Skeletal muscle tissue (tissue), 4 donors: ENCODE measurements around the gene BCORL1. TPM values are rescaled to one million over a fixed set of nuclear protein-coding genes. Genes with fewer than 3 reads are reported as not detected.

ENCODE experiments used
- H3K27ac ChIP-seq: one replicate; pipeline ENCODE4 v1.7.0; 2013; ENCODE audit warnings: mild to moderate bottlenecking, low read depth, low read length, inconsistent platforms
- H3K27me3 ChIP-seq, 3 donors: one replicate each; pipeline ENCODE4 v1.7.0; 2013; ENCODE audit warnings: low read length in 3 of 3; ENCODE audit not compliant: control insufficient read depth in 3 of 3, insufficient read depth in 3 of 3
- H3K36me3 ChIP-seq, 3 donors: one replicate each; pipeline ENCODE4 v1.7.0; 2013; ENCODE audit warnings: low read length in 3 of 3; ENCODE audit not compliant: control insufficient read depth in 3 of 3, insufficient read depth in 3 of 3
- H3K4me1 ChIP-seq, 3 donors: one replicate each; pipeline ENCODE4 v1.7.0; 2013; ENCODE audit warnings: low read length in 3 of 3, mild to moderate bottlenecking in 3 of 3; ENCODE audit not compliant: control insufficient read depth in 3 of 3, insufficient read depth in 3 of 3
- H3K4me3 ChIP-seq, 3 donors: one replicate each; pipeline ENCODE4 v1.7.0; 2013; ENCODE audit warnings: low read length in 3 of 3
- H3K9ac ChIP-seq, 3 donors: one replicate each; pipeline ENCODE4 v1.7.0; 2013; ENCODE audit warnings: low read length in 3 of 3, mild to moderate bottlenecking in 3 of 3, moderate library complexity in 2 of 3, low read depth in 1 of 3
- H3K9me3 ChIP-seq, 3 donors: one replicate each; pipeline ENCODE4 v1.7.0; 2013; ENCODE audit warnings: low read length in 3 of 3; ENCODE audit not compliant: control insufficient read depth in 3 of 3
- total RNA-seq: library from RNA; depleted of rRNA; stranded (reverse); fragments of >200 nt; gene quantifications from one replicate; pipeline ENCODE4 v1.2.3, GENCODE V29; 2014
- donor health status: Osteomylitis.

Gene BCORL1
- total RNA-seq, 1 donor from 2014 or later = 5.2 TPM

DNA sequence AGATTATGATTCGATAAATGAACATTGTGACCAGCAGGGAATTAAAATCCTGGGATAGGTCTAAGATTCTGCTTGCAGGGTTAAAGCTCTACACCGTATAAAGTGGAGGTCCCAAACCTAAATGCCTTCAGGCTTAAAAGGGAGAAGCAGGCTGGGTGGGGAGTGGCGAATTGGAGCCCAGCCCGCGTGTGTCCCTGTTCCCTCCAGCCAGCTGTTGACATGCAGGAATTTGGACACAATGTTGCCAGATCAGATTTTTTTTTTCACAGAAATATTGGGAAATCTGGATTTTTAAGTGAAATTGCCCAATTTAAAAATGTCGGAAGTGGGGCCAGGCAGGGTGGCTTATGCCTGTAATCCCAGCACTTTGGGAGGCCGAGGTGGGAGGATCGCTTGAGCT, 67.4 kb downstream of the BCORL1 start:
- Histone ChIP-seq H3K36me3 (peaks cover 9 to 33% (median 12%) of the 10 kb centered on the region in 3 donors), H3K27ac (no peak overlapping the region), H3K4me1 (peaks cover 0 to 9% (median 2%) of the 10 kb centered on the region in 3 donors), H3K27me3 (no peaks in the 10 kb centered on the region), H3K9ac (no peak overlapping the region), H3K9me3 (no peaks in the 10 kb centered on the region), H3K4me3 (no peak overlapping the region)

GRCh38 chrX:130051176-130051845, 68.9 kb downstream of the BCORL1 start:
- no peak overlapping the region for H3K4me3 ChIP-seq
- no peak overlapping the region for H3K9ac ChIP-seq
- H3K36me3 ChIP-seq = peaks cover 9 to 27% (median 12%) of the 10 kb centered on the region in 3 donors

GRCh38 chrX:130053236-130053635, 70.8 kb downstream of the BCORL1 start:
- no peaks in the 10 kb centered on the region for H3K27me3 ChIP-seq
- H3K27ac ChIP-seq = no peak overlapping the region
- H3K9me3 ChIP-seq = no peaks in the 10 kb centered on the region
- H3K36me3 ChIP-seq = peaks cover 2 to 19% (median 12%) of the 10 kb centered on the region in 3 donors
- peaks cover 2 to 18% (median 3%) of the 10 kb centered on the region in 3 donors for H3K4me1 ChIP-seq
- no peak overlapping the region for H3K9ac ChIP-seq
- H3K4me3 ChIP-seq = no peak overlapping the region

More at GRCh38 chrX:130051176-130051845, 68.9 kb downstream of the BCORL1 start:
- Histone ChIP-seq H3K27ac (no peak overlapping the region), H3K27me3 (no peaks in the 10 kb centered on the region), H3K9me3 (no peaks in the 10 kb centered on the region), H3K4me1 (peaks cover 2 to 18% (median 3%) of the 10 kb centered on the region in 3 donors)

- no peaks in the 10 kb centered on the region for H3K27me3 ChIP-seq
- H3K27ac ChIP-seq = no peak overlapping the region
- H3K36me3 ChIP-seq = peaks cover 0 to 18% (median 8%) of the 10 kb centered on the region in 3 donors
- no peak overlapping the region for H3K4me3 ChIP-seq
- H3K9me3 ChIP-seq = no peaks in the 10 kb centered on the region
- H3K9ac ChIP-seq = no peak overlapping the region
- peaks cover 2 to 18% (median 3%) of the 10 kb centered on the region in 3 donors for H3K4me1 ChIP-seq
Measured at GRCh38 chrX:130055103-130055502, 72.7 kb downstream of the BCORL1 start.

- peaks cover 5 to 21% (median 5%) of the 10 kb centered on the region in 3 donors for H3K4me1 ChIP-seq
- H3K9ac ChIP-seq = no peak overlapping the region
- H3K36me3 ChIP-seq = peaks cover 0 to 14% (median 8%) of the 10 kb centered on the region in 3 donors
- no peak overlapping the region for H3K27ac ChIP-seq
- no peaks in the 10 kb centered on the region for H3K27me3 ChIP-seq
- H3K4me3 ChIP-seq = no peak overlapping the region
- no peaks in the 10 kb centered on the region for H3K9me3 ChIP-seq
Measured at GRCh38 chrX:130055899-130056298, 73.5 kb downstream of the BCORL1 start.

DNA sequence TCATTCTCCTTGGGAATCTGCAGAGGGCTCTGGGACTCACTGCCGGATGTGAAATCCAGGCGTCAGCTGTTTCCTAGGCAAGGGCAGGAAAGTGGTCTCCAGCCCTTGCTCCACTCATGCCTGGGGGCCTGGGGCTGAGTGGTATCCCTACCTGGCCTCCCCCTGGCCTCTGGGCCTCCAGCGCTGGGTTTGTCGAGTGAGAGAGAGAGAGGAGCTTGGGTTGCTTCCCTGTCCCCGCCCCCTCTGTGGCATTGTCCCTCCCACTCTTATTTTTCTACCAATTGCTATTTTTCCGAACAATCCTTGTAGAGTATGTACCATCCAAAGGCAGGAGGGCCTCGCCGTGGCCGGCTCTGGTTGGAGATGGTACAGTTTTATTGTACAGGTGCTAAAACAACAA, 74.8 kb downstream of the BCORL1 start:
- Histone ChIP-seq H3K4me3 (no peak overlapping the region), H3K9ac (no peak overlapping the region), H3K36me3 (peaks cover 0 to 4% (median 2%) of the 10 kb centered on the region in 3 donors), H3K27me3 (no peaks in the 10 kb centered on the region), H3K9me3 (no peaks in the 10 kb centered on the region), H3K27ac (no peak overlapping the region), H3K4me1 (peaks cover 5 to 24% (median 6%) of the 10 kb centered on the region in 3 donors)

DNA sequence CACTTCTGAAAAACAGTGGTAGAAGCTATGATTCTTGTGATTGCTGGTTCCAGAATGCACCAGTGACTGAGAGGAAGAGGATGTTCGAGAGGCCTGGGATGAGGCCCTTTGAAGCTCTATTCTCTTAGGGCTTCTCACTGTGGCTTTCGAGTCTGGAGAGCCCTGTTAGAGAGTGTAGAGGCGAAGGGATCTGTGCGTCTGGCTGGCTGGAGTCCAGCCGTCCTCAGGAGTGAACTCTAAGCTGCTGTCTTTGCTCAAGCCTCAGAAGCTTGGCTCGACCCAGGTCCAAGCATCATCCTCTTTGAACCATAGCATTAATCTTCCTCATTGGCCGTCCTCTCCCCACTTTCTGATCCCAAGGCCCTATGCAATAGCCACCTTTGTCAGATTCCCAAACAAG, 76.2 kb downstream of the BCORL1 start:
- no peaks in the 10 kb centered on the region for H3K36me3 ChIP-seq
- H3K4me3 ChIP-seq = no peak overlapping the region
- no peaks in the 10 kb centered on the region for H3K9me3 ChIP-seq
- H3K27me3 ChIP-seq = no peaks in the 10 kb centered on the region
- no peak overlapping the region for H3K9ac ChIP-seq
- no peak overlapping the region for H3K27ac ChIP-seq
- H3K4me1 ChIP-seq = peaks cover 5 to 20% (median 6%) of the 10 kb centered on the region in 3 donors

GRCh38 chrX:130060122-130061069, 78.0 kb downstream of the BCORL1 start:
- H3K36me3 ChIP-seq = no peaks in the 10 kb centered on the region
- H3K9me3 ChIP-seq = no peaks in the 10 kb centered on the region
- no peaks in the 10 kb centered on the region for H3K27me3 ChIP-seq
- peak overlapping the region; percentile 54 to 58 (median 54) for H3K4me3 ChIP-seq
- peak overlapping the region; percentile 20 to 75 (median 62) for H3K9ac ChIP-seq
- H3K27ac ChIP-seq = no peak overlapping the region
- peaks cover 3 to 9% (median 5%) of the 10 kb centered on the region in 3 donors for H3K4me1 ChIP-seq

DNA sequence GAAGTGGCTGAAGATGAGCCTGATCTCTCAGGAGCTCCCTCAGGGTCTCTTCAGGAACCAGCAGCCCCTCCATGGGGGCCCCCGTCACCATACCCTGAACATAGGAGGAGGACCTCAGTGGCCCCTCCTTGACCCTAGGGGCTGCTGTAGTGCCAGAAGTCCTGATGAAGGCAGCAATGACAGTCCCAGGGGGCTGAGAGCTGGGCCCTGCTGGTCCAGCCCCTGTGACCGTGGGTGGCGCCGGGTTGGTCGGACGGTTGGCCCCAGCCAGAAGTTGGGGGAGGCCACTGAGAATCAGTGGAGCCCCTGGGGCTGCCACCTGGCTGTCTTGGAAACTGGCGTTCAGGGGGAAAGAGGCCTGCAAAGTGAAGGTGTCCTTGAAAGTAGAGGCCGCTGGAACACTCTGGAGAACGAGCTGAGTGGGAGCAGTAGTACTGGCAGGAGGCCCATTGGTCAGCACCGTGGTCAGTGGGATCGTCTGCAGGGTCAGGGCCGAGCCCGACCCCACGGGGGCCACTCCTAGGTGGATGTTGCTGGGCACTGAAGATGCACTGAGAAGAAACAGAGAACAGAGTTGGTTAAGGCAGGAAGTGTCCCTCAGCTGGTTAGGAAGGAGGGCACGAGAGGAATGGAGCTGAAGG, 84.7 kb downstream of the BCORL1 start:
- no peak overlapping the region for H3K27ac ChIP-seq
- no peaks in the 10 kb centered on the region for H3K9me3 ChIP-seq
- H3K36me3 ChIP-seq = peaks cover 0 to 3% (median 0%) of the 10 kb centered on the region in 3 donors
- H3K9ac ChIP-seq = no peak overlapping the region
- no peaks in the 10 kb centered on the region for H3K27me3 ChIP-seq
- H3K4me3 ChIP-seq = no peak overlapping the region
- H3K4me1 ChIP-seq = no peaks in the 10 kb centered on the region
